ENCODE data around the gene FKBP5.
"Not testable (repeated sequence)": the region's sequence is repeated elsewhere in the genome, so short reads cannot be mapped to it uniquely, and the experiment has no call there.

Gene FKBP5

GRCh38 chr6:35687658-35688604 lies 784 bp downstream of the FKBP5 start:
- DNase-seq, result peak; percentile 74

- DNase-seq, result no peak
These were observed 1.7 kb downstream of the FKBP5 start for GRCh38 chr6:35686873-35687555.

- no peak for DNase-seq
These were observed 2.3 kb downstream of the FKBP5 start for GRCh38 chr6:35686436-35686835.

GRCh38 chr6:35683267-35683666 lies 5.4 kb downstream of the FKBP5 start:
- DNase-seq, result no peak

GRCh38 chr6:35681298-35681697 lies 7.4 kb downstream of the FKBP5 start:
- no peak for DNase-seq

GRCh38 chr6:35679399-35679798 lies 9.3 kb downstream of the FKBP5 start:
- DNase-seq, result no peak

GRCh38 chr6:35678814-35679213 lies 9.9 kb downstream of the FKBP5 start:
- DNase-seq, result no peak

- DNase-seq, result no peak
These were observed 10.6 kb downstream of the FKBP5 start for GRCh38 chr6:35678021-35678654.

- DNase-seq, result no peak
These were observed 11.3 kb downstream of the FKBP5 start for GRCh38 chr6:35677456-35677855.

GRCh38 chr6:35675871-35676459 lies 12.8 kb downstream of the FKBP5 start:
- DNase-seq, result no peak

GRCh38 chr6:35674594-35674993 lies 14.1 kb downstream of the FKBP5 start:
- no peak for DNase-seq

GRCh38 chr6:35673755-35674154 lies 15.0 kb downstream of the FKBP5 start:
- no peak for DNase-seq

- not testable (repeated sequence) for DNase-seq
These were observed 15.4 kb downstream of the FKBP5 start for GRCh38 chr6:35673284-35673666.

GRCh38 chr6:35670453-35670852 lies 18.3 kb downstream of the FKBP5 start:
- not testable (repeated sequence) for DNase-seq

GRCh38 chr6:35669451-35670045 lies 19.2 kb downstream of the FKBP5 start:
- no peak for DNase-seq

GRCh38 chr6:35668744-35669450 lies 19.8 kb downstream of the FKBP5 start:
- DNase-seq, result no peak

GRCh38 chr6:35668096-35668495 lies 20.6 kb downstream of the FKBP5 start:
- no peak for DNase-seq

- no peak for DNase-seq
These were observed 23.1 kb downstream of the FKBP5 start for GRCh38 chr6:35665573-35665972.

- DNase-seq, result no peak
These were observed 23.8 kb downstream of the FKBP5 start for GRCh38 chr6:35664945-35665344.

- no peak for DNase-seq
These were observed 25.1 kb downstream of the FKBP5 start for GRCh38 chr6:35663447-35664235.

- peak; percentile 51 for DNase-seq
These were observed 25.7 kb downstream of the FKBP5 start for GRCh38 chr6:35662999-35663398.

Data from islet precursor cell (in vitro differentiated cells).